PFSK-1 (cell line): ENCODE measurements around the gene LMAN2.

Experiments used
- FOXP2 ChIP-seq: optimal IDR thresholded peaks from 2 replicates; pipeline ENCODE3; 2011; ENCODE audit warnings: borderline replicate concordance, control low read depth, inconsistent platforms; ENCODE audit not compliant: insufficient read depth; ENCODE audit errors: extremely low read length, extremely low read depth
- POLR2AphosphoS5 ChIP-seq: IDR thresholded peaks from 2 replicates; pipeline ENCODE4 v1.6.1; 2012; ENCODE audit warnings: low read depth, mild to moderate bottlenecking, control low read depth, low read length, moderate library complexity
- SIN3A ChIP-seq: IDR thresholded peaks from 2 replicates; pipeline ENCODE4 v1.6.1; 2012; ENCODE audit warnings: mild to moderate bottlenecking, low read length, moderate library complexity, borderline replicate concordance; ENCODE audit not compliant: insufficient read depth
- TAF1 ChIP-seq: IDR thresholded peaks from 2 replicates; pipeline ENCODE4 v1.6.1; 2012; ENCODE audit warnings: low read length, control low read depth, borderline replicate concordance; ENCODE audit not compliant: insufficient read depth
- TF ChIP-seq, protein P1 (sequence below), 2 experiments: IDR thresholded peaks; 2 replicates each; pipeline versions ENCODE4 v1.6.1 to v1.8.0; 2011 to 2012; ENCODE audit warnings: low read depth in 2 of 2, low read length in 2 of 2, control low read depth in 1 of 2, inconsistent platforms in 1 of 2, mild to moderate bottlenecking in 1 of 2, moderate library complexity in 1 of 2; ENCODE audit not compliant: insufficient read depth in 1 of 2

LMAN2 gene

DNA sequence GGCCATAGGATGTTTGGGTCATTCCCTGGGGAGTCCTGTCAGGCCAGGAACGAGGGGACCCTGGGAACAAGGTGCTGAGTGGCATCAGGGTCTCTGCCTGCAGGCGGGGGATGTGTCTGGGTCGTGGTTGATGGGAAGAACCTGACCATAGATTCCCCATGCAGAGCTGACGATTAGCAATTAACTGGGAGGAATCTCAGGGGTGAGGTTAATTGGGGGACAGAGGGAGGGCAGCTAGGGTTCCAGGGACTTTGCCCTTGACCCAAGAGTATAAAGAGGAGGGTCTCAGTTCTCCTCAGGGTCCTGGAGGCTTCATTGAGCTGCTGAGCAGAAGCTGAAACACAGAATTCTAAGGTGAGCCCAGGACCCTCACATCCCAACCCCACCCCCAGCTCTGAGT, 32.7 kb upstream of the LMAN2 start, which contains the start of gene SLC34A1:
Gene SLC34A1 (plus strand): TSS at position 301 of the 400 bp plus-strand sequence. CDS start 1,308 bp downstream, outside the sequence.
- TF ChIP-seq FOXP2 (no peak), SIN3A (no peak), TAF1 (no peak), POLR2AphosphoS5 (no peak)
- TF ChIP-seq, protein P1, sequence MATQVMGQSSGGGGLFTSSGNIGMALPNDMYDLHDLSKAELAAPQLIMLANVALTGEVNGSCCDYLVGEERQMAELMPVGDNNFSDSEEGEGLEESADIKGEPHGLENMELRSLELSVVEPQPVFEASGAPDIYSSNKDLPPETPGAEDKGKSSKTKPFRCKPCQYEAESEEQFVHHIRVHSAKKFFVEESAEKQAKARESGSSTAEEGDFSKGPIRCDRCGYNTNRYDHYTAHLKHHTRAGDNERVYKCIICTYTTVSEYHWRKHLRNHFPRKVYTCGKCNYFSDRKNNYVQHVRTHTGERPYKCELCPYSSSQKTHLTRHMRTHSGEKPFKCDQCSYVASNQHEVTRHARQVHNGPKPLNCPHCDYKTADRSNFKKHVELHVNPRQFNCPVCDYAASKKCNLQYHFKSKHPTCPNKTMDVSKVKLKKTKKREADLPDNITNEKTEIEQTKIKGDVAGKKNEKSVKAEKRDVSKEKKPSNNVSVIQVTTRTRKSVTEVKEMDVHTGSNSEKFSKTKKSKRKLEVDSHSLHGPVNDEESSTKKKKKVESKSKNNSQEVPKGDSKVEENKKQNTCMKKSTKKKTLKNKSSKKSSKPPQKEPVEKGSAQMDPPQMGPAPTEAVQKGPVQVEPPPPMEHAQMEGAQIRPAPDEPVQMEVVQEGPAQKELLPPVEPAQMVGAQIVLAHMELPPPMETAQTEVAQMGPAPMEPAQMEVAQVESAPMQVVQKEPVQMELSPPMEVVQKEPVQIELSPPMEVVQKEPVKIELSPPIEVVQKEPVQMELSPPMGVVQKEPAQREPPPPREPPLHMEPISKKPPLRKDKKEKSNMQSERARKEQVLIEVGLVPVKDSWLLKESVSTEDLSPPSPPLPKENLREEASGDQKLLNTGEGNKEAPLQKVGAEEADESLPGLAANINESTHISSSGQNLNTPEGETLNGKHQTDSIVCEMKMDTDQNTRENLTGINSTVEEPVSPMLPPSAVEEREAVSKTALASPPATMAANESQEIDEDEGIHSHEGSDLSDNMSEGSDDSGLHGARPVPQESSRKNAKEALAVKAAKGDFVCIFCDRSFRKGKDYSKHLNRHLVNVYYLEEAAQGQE (IDR thresholded peaks at IDR 0.05; ENCODE audit: insufficient read depth in 1 of 2, low read depth in 2 of 2, low read length in 2 of 2) = no peak

- TF ChIP-seq, protein P1 (IDR thresholded peaks at IDR 0.05; ENCODE audit: insufficient read depth in 1 of 2, low read depth in 2 of 2, low read length in 2 of 2) = no peak
- TF ChIP-seq SIN3A (no peak), FOXP2 (no peak), TAF1 (no peak), POLR2AphosphoS5 (no peak)
These were observed 31.7 kb upstream of the LMAN2 start for GRCh38 chr5:177383181-177383580.

- TF ChIP-seq TAF1 (no peak), POLR2AphosphoS5 (no peak), SIN3A (no peak), FOXP2 (no peak)
- TF ChIP-seq, protein P1 (IDR thresholded peaks at IDR 0.05; ENCODE audit: insufficient read depth in 1 of 2, low read depth in 2 of 2, low read length in 2 of 2) = no peak
These were observed 31.1 kb upstream of the LMAN2 start for GRCh38 chr5:177382423-177383029.

DNA sequence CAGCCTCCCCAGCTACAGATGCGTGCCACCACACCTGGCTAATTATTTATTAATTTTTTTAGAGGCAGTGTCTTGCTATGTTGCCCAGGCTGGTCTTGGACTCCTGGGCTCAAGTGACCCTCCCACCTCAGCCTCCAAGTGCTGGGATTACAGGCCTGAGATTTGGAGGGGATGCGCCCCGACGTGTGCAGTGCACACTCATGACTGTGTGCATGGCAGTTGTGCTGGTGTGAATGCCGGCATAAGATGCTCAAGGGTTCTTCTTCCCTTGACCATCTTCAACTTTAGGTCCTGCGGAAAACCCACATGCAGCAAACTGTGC, 29.3 kb upstream of the LMAN2 start:
- no peak for TF ChIP-seq FOXP2
- no peak for TF ChIP-seq SIN3A
- TF ChIP-seq, protein P1 (IDR thresholded peaks at IDR 0.05; ENCODE audit: insufficient read depth in 1 of 2, low read depth in 2 of 2, low read length in 2 of 2) = no peak
- TF ChIP-seq POLR2AphosphoS5 = no peak
- TF ChIP-seq TAF1 = no peak
